ENCODE measurements around the gene SLC2A6.

Gene SLC2A6

DNA sequence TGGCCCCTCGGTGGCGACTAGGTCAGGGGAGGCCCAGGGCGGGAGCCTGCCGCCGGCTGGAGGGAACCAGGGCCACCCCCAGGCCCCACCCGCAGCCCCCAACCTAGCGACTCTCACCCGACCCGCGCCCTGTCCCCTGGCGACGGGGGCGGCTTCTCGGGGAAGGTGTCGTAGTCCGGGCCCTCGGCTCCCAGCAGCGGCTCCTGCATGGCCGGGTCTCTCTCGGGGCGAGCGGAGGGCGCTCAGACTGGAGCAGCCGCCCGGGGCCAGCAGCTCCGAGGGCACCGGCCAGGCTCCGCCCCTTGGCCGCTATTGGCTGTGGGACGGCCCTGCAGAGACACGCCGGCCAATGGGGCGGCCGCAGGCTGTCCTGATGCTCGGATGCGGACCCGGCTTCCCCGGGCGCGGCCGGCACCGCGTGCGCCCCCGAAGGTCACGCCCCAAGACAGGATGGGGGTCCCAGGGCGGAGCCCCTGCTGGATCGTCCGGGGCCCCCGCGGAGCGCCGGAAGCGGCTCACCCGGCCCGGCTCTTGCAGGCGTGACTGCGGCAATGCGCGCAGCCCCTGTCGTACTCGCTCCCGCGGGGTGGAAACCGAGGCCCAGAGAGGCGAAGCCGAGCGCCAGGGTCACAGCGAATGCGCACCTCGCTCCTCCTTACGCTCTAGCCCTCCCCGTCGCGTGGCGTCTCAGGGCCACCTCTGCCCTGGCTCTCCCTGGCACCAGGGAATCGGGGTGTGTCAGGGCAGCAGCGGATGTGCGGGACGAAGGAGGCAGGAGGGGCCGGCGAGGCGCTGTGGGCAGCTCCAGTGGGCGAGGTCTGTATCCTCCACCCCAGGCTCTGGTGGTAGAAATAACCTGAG lies at the start of gene SLC2A6:
Gene SLC2A6, minus strand, starts transcription at position 249 of the 861 bp plus-strand sequence. Its CDS starts 40 bp downstream, at position 209.
- peak; percentile 73 for DNase-seq

DNA sequence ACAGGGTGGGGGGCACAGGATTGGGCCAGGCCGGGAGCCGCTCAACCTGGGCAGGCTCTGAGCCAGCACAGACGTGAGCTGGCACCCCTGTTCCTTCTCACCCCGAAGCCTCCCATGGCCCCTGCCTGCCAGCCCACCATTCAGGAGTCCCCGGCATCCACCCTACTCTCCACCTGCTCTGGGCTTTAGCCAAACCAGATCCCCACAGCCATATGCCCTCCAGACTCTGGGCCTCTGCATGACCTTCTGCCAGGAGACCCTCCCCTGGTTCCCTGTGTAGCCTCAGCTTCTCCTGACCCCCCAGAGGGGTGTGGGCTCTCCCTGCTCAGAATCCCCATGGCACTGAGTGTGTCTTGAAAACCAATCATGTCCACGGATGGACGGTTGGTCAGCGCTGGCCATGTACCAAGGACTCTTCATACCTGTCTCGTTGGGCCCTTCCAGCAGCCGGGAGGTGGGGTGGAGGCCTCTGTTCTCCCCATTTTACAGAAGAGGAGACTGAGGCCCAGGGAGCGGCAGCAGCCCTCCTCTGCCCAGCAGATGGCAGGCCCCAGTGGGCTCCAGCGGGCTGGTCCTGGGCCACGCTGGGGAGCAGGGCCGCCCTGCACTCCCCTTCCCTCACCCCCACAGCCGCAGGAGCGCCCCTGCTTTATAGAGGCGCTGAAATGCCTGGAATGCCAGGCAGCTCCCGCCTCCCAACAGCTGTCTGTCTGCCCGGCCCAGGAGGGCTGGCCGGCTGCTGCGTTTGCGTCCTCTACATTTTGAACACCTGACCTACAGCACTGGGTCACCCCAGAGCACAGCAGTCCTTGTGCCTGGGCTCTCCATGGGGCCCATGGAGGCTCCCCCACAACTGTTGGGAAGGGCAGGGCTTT lies 49.3 kb upstream of the SLC2A6 start:
- no peak for DNase-seq

- no peak for DNase-seq
Observed at GRCh38 chr9:133527444-133527920, 48.6 kb upstream of the SLC2A6 start.

DNA sequence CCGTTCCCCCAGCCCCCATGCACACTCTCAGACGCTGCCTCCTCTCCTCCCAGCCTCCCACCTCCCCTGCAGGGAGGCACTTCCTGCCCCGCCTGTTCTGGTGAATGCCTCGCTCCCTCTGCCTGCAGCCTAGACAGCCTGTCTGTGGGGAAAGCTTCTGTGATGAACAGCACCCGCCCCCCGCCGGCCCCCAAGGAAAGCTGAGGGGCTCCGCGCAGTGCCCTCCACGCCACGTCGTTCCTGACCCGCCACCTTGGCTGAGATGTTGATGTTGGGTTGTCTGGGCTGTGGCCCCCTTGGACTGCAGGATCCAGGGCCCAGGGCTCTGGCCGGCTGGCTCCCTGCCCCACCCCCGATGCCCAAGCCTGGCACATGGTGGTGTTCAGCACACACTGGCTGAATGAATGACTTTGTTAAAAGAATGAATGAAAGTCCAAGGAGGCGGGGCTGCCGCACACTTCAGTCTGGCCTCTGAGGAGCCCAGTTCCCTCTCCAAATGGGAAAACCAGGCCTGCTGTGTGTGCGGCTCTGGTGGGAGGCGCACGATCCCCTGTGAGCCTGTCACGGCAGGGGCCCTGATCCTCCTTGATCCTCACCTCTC lies 47.9 kb upstream of the SLC2A6 start:
- no peak for DNase-seq

- DNase-seq: no peak
Observed at GRCh38 chr9:133525677-133526076, 46.8 kb upstream of the SLC2A6 start.

DNA sequence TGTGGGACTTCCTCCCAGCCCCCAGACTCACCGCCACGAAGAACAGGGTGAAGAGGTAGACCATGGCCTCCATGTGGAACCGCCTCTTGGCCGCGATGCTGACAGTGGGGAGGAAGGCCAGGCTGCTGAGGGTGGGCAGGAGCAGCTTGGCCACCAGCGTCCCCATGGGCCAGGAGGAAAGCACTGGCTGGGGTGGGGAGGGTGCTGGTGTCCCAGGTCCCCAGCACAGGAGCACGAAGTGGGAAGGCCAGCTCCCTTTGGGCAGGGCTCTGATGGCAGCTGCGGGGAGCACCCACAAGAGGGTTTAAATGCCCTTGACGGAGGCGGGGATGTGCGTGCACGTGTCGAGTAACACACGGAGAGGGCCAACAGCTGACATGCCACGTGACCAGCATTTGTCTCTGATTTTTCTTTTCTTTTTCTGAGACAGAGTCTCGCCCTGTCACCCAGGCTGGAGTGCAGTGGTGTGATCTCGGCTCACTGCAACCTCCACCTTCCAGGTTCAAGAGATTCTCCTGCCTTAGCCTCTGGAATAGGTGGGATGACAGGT lies 45.9 kb upstream of the SLC2A6 start, which contains the start of gene MYMK:
Gene MYMK, minus strand, starts transcription at position 281 of the 550 bp plus-strand sequence. Its CDS starts 115 bp downstream, at position 166.
- no peak for DNase-seq

DNA sequence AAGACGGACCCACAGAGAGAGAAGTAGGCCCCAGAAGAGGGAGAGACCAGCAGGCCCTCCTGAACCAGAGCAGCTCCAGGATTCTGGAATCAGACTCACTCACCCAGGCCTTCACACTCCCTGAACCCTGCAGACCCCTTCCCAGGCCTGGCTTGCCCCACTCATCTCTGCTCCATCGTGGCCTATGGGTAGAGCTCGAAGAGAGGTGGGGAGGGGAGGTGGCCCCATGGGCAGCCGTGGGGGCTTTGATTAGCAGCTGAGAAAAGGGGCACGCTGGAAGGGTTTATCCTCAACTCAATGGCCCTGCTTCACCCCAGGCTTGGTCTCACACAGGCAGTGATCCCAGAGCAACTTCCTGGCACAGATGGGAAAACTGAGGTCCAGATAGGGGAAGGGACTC lies 45.2 kb upstream of the SLC2A6 start:
- no peak for DNase-seq

DNA sequence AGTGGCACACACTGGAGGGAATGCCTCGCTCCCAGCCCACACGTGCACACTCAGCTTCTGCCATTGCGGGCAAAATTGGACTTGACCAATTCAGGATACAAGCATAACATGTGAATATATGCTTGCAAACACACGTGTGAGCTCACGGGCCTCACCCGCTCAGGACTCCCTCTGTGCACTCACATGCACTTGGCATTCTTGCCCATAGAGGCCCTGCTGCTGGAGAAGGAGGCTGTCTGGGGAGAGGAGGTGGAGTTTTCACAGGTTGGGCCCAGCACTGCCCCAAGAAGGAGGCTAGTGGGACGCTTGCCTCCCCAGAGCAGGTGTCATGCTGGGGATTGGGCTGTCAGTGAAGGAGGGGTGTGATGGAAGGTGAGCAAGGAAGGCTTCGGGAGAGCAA lies 44.2 kb upstream of the SLC2A6 start:
- DNase-seq: no peak

- peak; percentile 27 for DNase-seq
Observed at GRCh38 chr9:133522073-133522910, 43.4 kb upstream of the SLC2A6 start.

- no peak for DNase-seq
Observed at GRCh38 chr9:133521122-133522072, 42.5 kb upstream of the SLC2A6 start.

- no peak for DNase-seq
Observed at GRCh38 chr9:133520121-133520835, 41.4 kb upstream of the SLC2A6 start.

DNA sequence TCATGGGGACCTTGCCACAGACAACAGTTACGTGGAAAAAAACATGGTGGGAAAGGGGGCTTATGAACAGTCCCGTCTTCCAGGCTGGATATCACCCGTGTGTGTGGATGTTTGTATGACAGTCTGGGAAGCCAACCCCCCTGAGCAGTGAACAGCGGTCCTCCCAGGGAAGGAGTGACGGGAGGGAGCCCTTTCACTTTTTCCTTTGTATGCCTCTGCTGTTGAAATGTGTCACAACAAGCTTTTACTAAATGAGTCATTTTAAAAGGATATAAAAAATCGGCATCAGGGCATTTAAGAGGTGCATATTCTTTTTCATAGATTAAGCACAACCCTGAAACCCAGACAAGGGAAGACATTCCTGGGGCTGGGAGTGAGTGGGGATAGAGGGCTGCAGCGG lies 40.8 kb upstream of the SLC2A6 start:
- DNase-seq: no peak

GRCh38 chr9:133518706-133519449 lies 40.0 kb upstream of the SLC2A6 start:
- DNase-seq: no peak

GRCh38 chr9:133518200-133518599 lies 39.3 kb upstream of the SLC2A6 start:
- no peak for DNase-seq

DNA sequence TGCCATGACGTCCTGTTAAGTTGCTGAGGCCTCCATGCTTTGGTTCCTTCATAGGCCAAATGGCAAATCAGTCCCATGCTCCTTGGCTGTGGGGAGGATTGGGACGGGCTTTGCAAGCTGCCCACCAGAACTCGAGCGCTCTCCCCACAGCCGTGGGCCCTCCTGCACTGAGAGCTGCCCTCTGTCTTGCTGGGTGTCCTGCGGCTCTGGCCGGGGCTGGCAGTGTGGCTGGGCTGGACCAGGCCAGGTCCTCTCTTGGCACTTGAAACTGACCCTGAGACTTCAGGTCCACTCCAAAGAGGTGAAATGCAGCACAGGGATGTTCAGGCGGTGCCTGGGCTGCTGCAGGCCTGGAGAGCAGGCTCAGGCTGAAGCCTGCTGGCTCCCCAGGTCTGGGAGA lies 38.8 kb upstream of the SLC2A6 start:
- DNase-seq: no peak

DNA sequence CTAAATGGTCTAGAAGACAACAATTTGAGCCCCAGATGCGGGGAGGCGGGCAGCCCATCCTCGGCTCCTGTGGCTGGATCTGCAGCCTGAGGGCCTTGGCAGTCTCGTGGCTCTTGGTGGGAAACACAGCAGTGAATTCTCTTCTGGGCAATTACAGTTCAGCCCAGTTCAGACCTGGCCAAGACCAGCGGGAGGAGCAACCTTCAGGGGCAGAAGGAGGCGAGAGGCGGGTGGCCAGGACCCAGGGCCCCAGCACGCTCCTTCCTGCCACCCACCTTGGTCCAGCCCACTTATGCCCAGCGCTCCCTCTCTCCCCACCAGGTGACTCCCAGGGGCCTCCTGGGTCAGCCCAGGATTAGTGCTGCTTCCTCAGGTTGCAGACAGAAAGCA lies 38.1 kb upstream of the SLC2A6 start:
- no peak for DNase-seq

DNA sequence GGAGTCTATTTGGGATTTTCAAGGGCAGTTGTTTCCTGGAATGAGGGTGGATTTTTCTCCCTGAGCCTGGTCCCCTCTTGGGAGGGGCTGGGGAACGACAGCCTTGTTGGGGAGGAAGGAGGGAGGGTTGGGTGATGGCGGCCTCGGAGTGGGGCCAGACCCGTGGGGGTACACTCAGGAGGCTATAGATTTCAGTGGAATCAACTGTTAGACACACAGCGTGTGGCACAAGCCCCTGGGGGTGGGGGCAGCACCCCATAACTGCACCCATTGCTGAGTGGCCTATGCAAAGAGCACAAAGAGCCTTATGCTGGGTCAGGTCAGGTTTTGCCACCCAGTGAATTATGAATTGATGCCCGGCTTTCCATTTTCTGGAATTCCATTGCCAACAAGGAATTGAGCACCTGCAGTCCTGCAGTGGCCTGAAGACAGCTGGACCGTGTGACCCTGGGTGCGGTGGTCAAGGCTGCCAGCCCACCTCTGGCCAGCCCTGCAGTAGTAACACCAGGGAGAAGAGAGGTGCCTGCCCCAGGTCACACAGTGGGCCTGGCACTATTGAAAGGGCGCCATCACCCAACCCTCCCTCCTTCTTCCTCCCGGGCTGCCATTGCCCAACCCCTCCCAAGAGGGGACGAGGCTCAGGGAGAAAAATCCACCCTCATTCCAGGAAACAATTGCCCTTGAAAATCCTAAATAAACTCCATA lies 37.5 kb upstream of the SLC2A6 start:
- DNase-seq: no peak

GRCh38 chr9:133515615-133516255 lies 36.8 kb upstream of the SLC2A6 start:
- DNase-seq: peak; percentile 55

Data from DMS79 treated with DMSO at 0.1 percent for 48 hours (cell line).